ENCODE measurements around the gene ADGRL1. TPM values are rescaled to one million over a fixed set of nuclear protein-coding genes. Genes with fewer than 3 reads are reported as not detected.

ADGRL1 gene
- total RNA-seq, 1 donor from 2014 or later: 32.9 TPM

- DNase-seq (ENCODE audit: low spot score): no peak
- Mint-ChIP-seq H3K4me1 (ENCODE audit: unreplicated experiment) (no peaks in the 10 kb centered on the region), H3K27ac (ENCODE audit: unreplicated experiment) (no peak overlapping the region), H3K27me3 (ENCODE audit: unreplicated experiment) (no peaks in the 10 kb centered on the region), H3K9me3 (ENCODE audit: unreplicated experiment) (no peaks in the 10 kb centered on the region), H3K4me3 (ENCODE audit: unreplicated experiment) (no peak overlapping the region), H3K36me3 (ENCODE audit: low read depth, unreplicated experiment) (peaks cover 10% of the 10 kb centered on the region)
- TF ChIP-seq CTCF (IDR thresholded peaks at IDR 0.05; ENCODE audit: unreplicated experiment): no peak
Measured at GRCh38 chr19:14102756-14103155, 103.2 kb downstream of the ADGRL1 start.

GRCh38 chr19:14102102-14102696 lies 103.8 kb downstream of the ADGRL1 start:
- Mint-ChIP-seq H3K4me3 (ENCODE audit: unreplicated experiment) (no peak overlapping the region), H3K36me3 (ENCODE audit: low read depth, unreplicated experiment) (peaks cover 14% of the 10 kb centered on the region), H3K27me3 (ENCODE audit: unreplicated experiment) (peaks cover 1% of the 10 kb centered on the region), H3K9me3 (ENCODE audit: unreplicated experiment) (no peaks in the 10 kb centered on the region), H3K27ac (ENCODE audit: unreplicated experiment) (no peak overlapping the region), H3K4me1 (ENCODE audit: unreplicated experiment) (no peaks in the 10 kb centered on the region)
- DNase-seq (ENCODE audit: low spot score): no peak
- no peak for TF ChIP-seq CTCF (IDR thresholded peaks at IDR 0.05; ENCODE audit: unreplicated experiment)

GRCh38 chr19:14101003-14101545 lies 104.9 kb downstream of the ADGRL1 start:
- Mint-ChIP-seq H3K4me3 (ENCODE audit: unreplicated experiment) (no peak overlapping the region), H3K27me3 (ENCODE audit: unreplicated experiment) (peaks cover 4% of the 10 kb centered on the region), H3K4me1 (ENCODE audit: unreplicated experiment) (no peaks in the 10 kb centered on the region), H3K27ac (ENCODE audit: unreplicated experiment) (no peak overlapping the region), H3K9me3 (ENCODE audit: unreplicated experiment) (no peaks in the 10 kb centered on the region), H3K36me3 (ENCODE audit: low read depth, unreplicated experiment) (peaks cover 15% of the 10 kb centered on the region)
- TF ChIP-seq CTCF (IDR thresholded peaks at IDR 0.05; ENCODE audit: unreplicated experiment): no peak
- no peak for DNase-seq (ENCODE audit: low spot score)

Other genes with a start within 250 kb of the ADGRL1 start
- gene RFX1, start 199.8 kb downstream of the ADGRL1 start, total RNA-seq (ENCODE audit: unreplicated experiment): 16.2 TPM
- gene RLN3, start 178.0 kb downstream of the ADGRL1 start, total RNA-seq (ENCODE audit: unreplicated experiment): not detected
- gene IL27RA, start 174.4 kb downstream of the ADGRL1 start, total RNA-seq (ENCODE audit: unreplicated experiment): 6.3 TPM
- gene PALM3, start 144.1 kb downstream of the ADGRL1 start, total RNA-seq (ENCODE audit: unreplicated experiment): 0.90 TPM
- not detected for gene MISP3, start 133.4 kb downstream of the ADGRL1 start, total RNA-seq (ENCODE audit: unreplicated experiment)
- gene C19orf67, start 120.4 kb downstream of the ADGRL1 start, total RNA-seq (ENCODE audit: unreplicated experiment): not detected
- gene SAMD1, start 115.4 kb downstream of the ADGRL1 start, total RNA-seq (ENCODE audit: unreplicated experiment): 29.5 TPM
- gene PRKACA, start 88.4 kb downstream of the ADGRL1 start, total RNA-seq (ENCODE audit: unreplicated experiment): 122 TPM
- 7.1 TPM for gene ASF1B, start 69.6 kb downstream of the ADGRL1 start, total RNA-seq (ENCODE audit: unreplicated experiment)
- 12.8 TPM for gene ADGRE5, start 175.3 kb upstream of the ADGRL1 start, total RNA-seq (ENCODE audit: unreplicated experiment)
- gene DDX39A, start 213.2 kb upstream of the ADGRL1 start, total RNA-seq (ENCODE audit: unreplicated experiment): 81.1 TPM
- gene PKN1, start 227.1 kb upstream of the ADGRL1 start, total RNA-seq (ENCODE audit: unreplicated experiment): 207 TPM